Thyroid gland (tissue), 4 donors: ENCODE results near the gene NDUFA12.

Experiments
- POLR2A ChIP-seq, 2 donors: fragments of 450-650 bp; IDR thresholded peaks; one replicate each; pipeline ENCODE4 v1.6.1; 2017; ENCODE audit warnings: antibody characterized with exemption in 2 of 2, mild to moderate bottlenecking in 2 of 2, moderate library complexity in 1 of 2
- TF ChIP-seq, protein P1 (sequence below), 6 experiments: fragments of 200-600 bp in 3 of 6; fragments of 450-650 bp in 3 of 6; sonication (generic) in 3 of 6; IDR thresholded peaks; one replicate each; pipeline ENCODE4 v1.5.1; 2016 to 2019; ENCODE audit warnings: antibody characterized with exemption in 6 of 6, mild to moderate bottlenecking in 2 of 6, inconsistent platforms in 1 of 6, moderate library complexity in 1 of 6

DNA sequence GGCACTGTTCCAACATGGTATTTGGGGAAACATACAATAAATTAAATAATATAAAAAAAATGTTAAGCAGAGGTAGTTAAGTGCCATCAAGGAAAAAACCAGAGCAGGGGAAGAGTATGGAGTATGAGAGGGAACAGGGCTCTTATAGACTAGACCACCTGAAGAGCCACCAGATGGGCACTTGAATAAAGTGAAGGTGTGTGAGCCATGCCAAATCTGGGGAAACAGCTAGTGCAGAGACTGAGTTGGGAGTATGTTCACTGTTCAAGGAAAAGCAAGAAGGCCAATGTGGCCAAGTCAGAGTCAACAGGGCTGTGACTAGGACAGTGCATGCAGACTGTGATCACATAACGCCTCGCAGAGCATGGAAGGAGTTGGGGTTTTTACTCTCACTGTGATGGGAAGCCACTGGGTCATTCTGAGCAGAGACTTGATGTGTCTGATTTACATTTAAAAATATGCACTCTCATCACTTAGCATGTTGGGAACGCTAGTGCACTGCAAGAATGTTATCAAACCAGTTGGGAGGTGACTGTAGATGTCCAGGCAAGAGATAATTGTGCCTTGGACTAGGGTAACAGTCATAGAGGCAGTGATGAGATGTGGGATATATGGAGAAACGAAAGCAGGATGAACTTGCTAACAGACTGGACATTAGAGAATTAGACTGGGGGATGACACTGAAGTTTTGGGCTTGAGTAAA lies 25.6 kb downstream of the NDUFA12 start:
- TF ChIP-seq, protein P1, sequence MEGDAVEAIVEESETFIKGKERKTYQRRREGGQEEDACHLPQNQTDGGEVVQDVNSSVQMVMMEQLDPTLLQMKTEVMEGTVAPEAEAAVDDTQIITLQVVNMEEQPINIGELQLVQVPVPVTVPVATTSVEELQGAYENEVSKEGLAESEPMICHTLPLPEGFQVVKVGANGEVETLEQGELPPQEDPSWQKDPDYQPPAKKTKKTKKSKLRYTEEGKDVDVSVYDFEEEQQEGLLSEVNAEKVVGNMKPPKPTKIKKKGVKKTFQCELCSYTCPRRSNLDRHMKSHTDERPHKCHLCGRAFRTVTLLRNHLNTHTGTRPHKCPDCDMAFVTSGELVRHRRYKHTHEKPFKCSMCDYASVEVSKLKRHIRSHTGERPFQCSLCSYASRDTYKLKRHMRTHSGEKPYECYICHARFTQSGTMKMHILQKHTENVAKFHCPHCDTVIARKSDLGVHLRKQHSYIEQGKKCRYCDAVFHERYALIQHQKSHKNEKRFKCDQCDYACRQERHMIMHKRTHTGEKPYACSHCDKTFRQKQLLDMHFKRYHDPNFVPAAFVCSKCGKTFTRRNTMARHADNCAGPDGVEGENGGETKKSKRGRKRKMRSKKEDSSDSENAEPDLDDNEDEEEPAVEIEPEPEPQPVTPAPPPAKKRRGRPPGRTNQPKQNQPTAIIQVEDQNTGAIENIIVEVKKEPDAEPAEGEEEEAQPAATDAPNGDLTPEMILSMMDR (IDR thresholded peaks at IDR 0.05): no peak
- TF ChIP-seq POLR2A (IDR thresholded peaks at IDR 0.05): no peak
